ENCODE results near the gene ELK3. TPM values are rescaled to one million over a fixed set of nuclear protein-coding genes. Genes with fewer than 3 reads are reported as not detected.

ELK3 gene
- total RNA-seq: 14.4 and 52.5 TPM in 2 replicates

DNA sequence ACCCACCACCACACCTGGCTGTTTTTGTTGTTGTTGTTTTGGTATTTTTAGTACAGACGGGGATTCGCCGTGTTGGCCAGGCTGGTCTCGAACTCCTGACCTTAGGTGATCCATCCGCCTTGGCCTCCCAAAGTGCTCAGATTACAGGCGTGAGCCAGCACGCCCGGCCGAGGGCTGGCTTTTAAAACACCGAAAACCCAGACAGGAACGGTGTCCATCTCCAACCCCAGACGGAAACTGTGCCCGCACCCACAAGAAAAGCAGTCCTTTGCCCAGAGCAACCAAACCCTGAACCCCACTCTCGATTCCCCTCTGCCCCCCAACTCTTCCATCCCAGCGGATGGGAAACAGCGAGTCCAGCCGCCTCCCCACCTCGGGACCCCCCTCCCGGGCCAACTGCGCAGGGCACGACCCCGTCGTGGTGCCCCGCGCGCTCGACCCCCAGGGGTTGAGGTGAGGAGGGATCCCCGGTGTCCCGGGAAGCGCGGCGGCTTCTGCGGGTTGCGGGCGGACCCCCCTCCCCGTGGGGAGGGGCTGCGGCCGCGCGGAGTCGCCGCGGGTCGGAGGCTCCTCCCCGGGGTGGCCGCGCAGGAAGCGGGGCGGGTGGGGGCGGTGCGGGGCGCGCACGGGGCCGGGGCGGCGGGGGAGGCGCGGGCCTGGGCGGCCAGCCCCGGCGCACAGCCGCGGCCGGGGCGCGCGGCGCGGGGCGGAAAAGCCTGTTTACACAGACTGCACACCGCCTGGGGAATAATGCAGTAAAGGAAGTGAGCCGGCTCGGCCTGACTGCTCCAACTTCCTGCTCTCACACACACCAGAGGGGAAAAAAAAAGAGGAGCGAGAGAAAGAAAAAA is at the start of gene ELK3:
Gene ELK3, plus strand, starts transcription at position 651 of the 851 bp plus-strand sequence.

Small RNAs within 50 kb of the gene (small RNA-seq; reads per million reads assigned to genes)
- gene RNU4-24P (ENCODE audit: low replicate concordance): not detected

Other genes with a start within 250 kb of the ELK3 start
- not detected in 2 replicates for gene HAL, start 198.0 kb upstream of the ELK3 start, total RNA-seq
- 47.4 and 72.4 TPM in 2 replicates for gene LTA4H, start 158.8 kb upstream of the ELK3 start, total RNA-seq
- 105 and 272 TPM in 2 replicates for gene CDK17, start 206.1 kb downstream of the ELK3 start, total RNA-seq